Melanocyte of skin (primary cell): ENCODE data around the gene MACO1. TPM values are rescaled to one million over a fixed set of nuclear protein-coding genes. Genes with fewer than 3 reads are reported as not detected.

Source experiments
- total RNA-seq, 2 donors: library from RNA; depleted of rRNA; stranded (reverse); fragments of >200 nt; gene quantifications; 2 replicates each; pipeline ENCODE4 v1.2.3, GENCODE V29; 2012

Gene MACO1
- total RNA-seq: 10 to 100 TPM; 15.1 to 16.0 TPM

GRCh38 chr1:25430073-25430966 lies at the start of gene MACO1:
MACO1 (plus strand) TSS chr1:25430897; CDS start chr1:25431099, 202 bp downstream.

GRCh38 chr1:25420715-25421114 lies 10.0 kb upstream of the MACO1 start, which contains the start of gene RHCE:
RHCE (minus strand) TSS chr1:25420825; CDS start chr1:25420786, 39 bp downstream.

GRCh38 chr1:25543425-25544242 lies 112.9 kb downstream of the MACO1 start, which contains the start of gene LDLRAP1:
LDLRAP1 (plus strand) TSS chr1:25543606; CDS start chr1:25543699, 93 bp downstream.

Other genes with a start within 250 kb of the MACO1 start
- 10 to 100 TPM; 18.6 to 20.0 TPM for gene SYF2, start 198.4 kb upstream of the MACO1 start, total RNA-seq
- 10 to 100 TPM; 70.5 to 76.3 TPM for gene RSRP1, start 183.4 kb upstream of the MACO1 start, total RNA-seq
- gene RHD, start 158.4 kb upstream of the MACO1 start, total RNA-seq: under 1 TPM in 1 of 2 donors, not detected in 1; 0.34 TPM
- gene TMEM50A, start 92.6 kb upstream of the MACO1 start, total RNA-seq: 100 to 1,000 TPM in 1 of 2 donors, 10 to 100 TPM in 1; 93.2 to 109 TPM
- under 1 TPM in 1 of 2 donors, not detected in 1; 0.34 TPM for gene RHCE, start 10.1 kb upstream of the MACO1 start, total RNA-seq
- gene LDLRAP1, start 112.7 kb downstream of the MACO1 start, total RNA-seq: 10 to 100 TPM; 16.5 to 21.3 TPM
- 1 to 10 TPM; 4.3 to 4.5 TPM for gene MAN1C1, start 185.9 kb downstream of the MACO1 start, total RNA-seq